Gastroesophageal sphincter (tissue), 4 donors: ENCODE measurements around the gene GAS2L1. TPM values are rescaled to one million over a fixed set of nuclear protein-coding genes. Genes with fewer than 3 reads are reported as not detected.

Experiments used
- ATAC-seq: fragments of 150-250 bp; one replicate; pipeline ENCODE4 v1.9.1; 2016; ENCODE audit warnings: mild to moderate bottlenecking, moderate library complexity
- H3K27ac ChIP-seq, 4 donors: fragments of 200-600 bp; sonication (generic) in 3 of 4; 1 replicate in 3 of 4; 2 replicates in 1 of 4; pipeline ENCODE4 v1.5.1; 2016 to 2019
- H3K27me3 ChIP-seq: fragments of 200-600 bp; sonication (generic); one replicate; pipeline ENCODE4 v1.5.1; 2019
- H3K36me3 ChIP-seq, 2 donors: fragments of 200-600 bp; sonication (generic); one replicate each; pipeline ENCODE4 v1.5.1; 2019; ENCODE audit warnings: control low read depth in 1 of 2
- H3K4me1 ChIP-seq, 3 donors: fragments of 200-600 bp; sonication (generic); 1 replicate in 2 of 3; 2 replicates in 1 of 3; pipeline ENCODE4 v1.5.1; 2016 to 2019; ENCODE audit warnings: control low read depth in 2 of 3
- H3K4me3 ChIP-seq, 2 donors: fragments of 200-600 bp; sonication (generic); one replicate each; pipeline ENCODE4 v1.5.1; 2019; ENCODE audit warnings: mild to moderate bottlenecking in 1 of 2, moderate library complexity in 1 of 2
- H3K9me3 ChIP-seq, 3 donors: fragments of 200-600 bp; sonication (generic); one replicate each; pipeline ENCODE4 v1.5.1; 2017 to 2019; ENCODE audit warnings: control low read depth in 2 of 3
- EP300 ChIP-seq: sonication (generic); formaldehyde crosslinking; IDR thresholded peaks from one replicate; pipeline ENCODE4 v1.6.1; 2017; ENCODE audit warnings: antibody characterized with exemption, mild to moderate bottlenecking
- POLR2A ChIP-seq, 2 donors: fragments of 450-650 bp; IDR thresholded peaks; one replicate each; pipeline ENCODE4 v1.6.1; 2017; ENCODE audit warnings: antibody characterized with exemption in 2 of 2, mild to moderate bottlenecking in 2 of 2, moderate library complexity in 1 of 2
- POLR2AphosphoS5 ChIP-seq: sonication (generic); formaldehyde crosslinking; IDR thresholded peaks from one replicate; pipeline ENCODE4 v1.6.1; 2017; ENCODE audit warnings: antibody characterized with exemption
- WGBS, 2 donors: methylation state at CpG; one replicate each; pipeline ENCODE4 v1.1.5; 2018; ENCODE audit warnings: low coverage in 1 of 2; 5-methylcytosine and 5-hydroxymethylcytosine counted together
- total RNA-seq, 4 donors: library from RNA; depleted of rRNA; stranded (reverse); fragments of >200 nt; gene quantifications; one replicate each; pipeline ENCODE4 v1.1.0, GENCODE V29; 2016
- TF ChIP-seq, protein P1 (sequence below), 4 experiments: fragments of 200-600 bp in 2 of 4; fragments of 450-650 bp in 2 of 4; sonication (generic) in 1 of 4; IDR thresholded peaks; one replicate each; pipeline ENCODE4 v1.5.1; 2017 to 2019; ENCODE audit warnings: antibody characterized with exemption in 4 of 4, mild to moderate bottlenecking in 2 of 4, moderate library complexity in 2 of 4

The GAS2L1 gene
- total RNA-seq, 4 donors from 2014 or later, result 17.8 to 65.5 (median 36.8) TPM

DNA sequence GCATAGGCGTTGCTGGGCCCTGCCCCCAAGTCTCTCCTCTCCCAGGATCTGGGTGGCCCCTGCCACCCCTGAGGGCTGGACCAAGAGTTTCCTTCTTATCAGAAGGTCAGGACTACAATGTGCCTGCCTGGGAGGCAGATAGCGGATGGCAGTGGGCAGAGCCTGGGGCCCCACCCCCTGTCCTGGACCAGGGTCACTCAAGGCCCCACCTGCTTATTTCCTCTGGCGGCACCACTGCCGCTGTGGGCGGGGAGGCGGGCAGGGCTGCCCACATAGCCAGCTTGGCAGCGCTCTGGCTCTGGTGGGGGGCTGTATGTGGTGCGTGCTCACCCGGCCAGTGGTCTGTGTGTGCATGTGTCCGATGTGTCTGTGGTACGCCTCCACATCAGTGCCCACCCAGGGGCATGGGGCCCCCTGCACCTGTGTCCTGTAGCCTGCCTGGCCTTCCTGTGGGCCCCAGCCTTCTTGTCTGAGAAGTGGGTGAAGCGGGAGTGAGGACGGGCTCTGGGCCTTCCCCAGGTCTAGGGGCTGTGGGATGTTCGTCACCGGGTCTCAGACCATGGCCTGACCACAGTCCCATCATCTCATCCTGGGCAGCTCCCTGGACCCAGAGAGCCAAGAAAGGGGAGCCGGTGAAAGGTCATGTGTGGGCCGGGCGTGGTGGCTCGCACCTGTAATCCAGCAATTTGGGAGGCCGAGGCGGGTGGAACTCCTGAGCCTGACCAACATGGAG is 3.0 kb downstream of the GAS2L1 start:
- peak overlapping the region in 1 of 2 donors; percentile 95 for H3K4me3 ChIP-seq
- no CpG with 5 or more reads among the region's 21 CpGs for WGBS, 2 donors
- TF ChIP-seq, protein P1, sequence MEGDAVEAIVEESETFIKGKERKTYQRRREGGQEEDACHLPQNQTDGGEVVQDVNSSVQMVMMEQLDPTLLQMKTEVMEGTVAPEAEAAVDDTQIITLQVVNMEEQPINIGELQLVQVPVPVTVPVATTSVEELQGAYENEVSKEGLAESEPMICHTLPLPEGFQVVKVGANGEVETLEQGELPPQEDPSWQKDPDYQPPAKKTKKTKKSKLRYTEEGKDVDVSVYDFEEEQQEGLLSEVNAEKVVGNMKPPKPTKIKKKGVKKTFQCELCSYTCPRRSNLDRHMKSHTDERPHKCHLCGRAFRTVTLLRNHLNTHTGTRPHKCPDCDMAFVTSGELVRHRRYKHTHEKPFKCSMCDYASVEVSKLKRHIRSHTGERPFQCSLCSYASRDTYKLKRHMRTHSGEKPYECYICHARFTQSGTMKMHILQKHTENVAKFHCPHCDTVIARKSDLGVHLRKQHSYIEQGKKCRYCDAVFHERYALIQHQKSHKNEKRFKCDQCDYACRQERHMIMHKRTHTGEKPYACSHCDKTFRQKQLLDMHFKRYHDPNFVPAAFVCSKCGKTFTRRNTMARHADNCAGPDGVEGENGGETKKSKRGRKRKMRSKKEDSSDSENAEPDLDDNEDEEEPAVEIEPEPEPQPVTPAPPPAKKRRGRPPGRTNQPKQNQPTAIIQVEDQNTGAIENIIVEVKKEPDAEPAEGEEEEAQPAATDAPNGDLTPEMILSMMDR (IDR thresholded peaks at IDR 0.05), result no peak
- H3K27ac ChIP-seq, result peak overlapping the region; percentile 4 to 97 (median 94)
- no peaks in the 10 kb centered on the region for H3K36me3 ChIP-seq
- peaks cover 3 to 87% (median 60%) of the 10 kb centered on the region in 3 donors for H3K4me1 ChIP-seq
- H3K27me3 ChIP-seq, result peaks cover 16% of the 10 kb centered on the region
- H3K9me3 ChIP-seq, result no peaks in the 10 kb centered on the region
- ATAC-seq, result no peak

DNA sequence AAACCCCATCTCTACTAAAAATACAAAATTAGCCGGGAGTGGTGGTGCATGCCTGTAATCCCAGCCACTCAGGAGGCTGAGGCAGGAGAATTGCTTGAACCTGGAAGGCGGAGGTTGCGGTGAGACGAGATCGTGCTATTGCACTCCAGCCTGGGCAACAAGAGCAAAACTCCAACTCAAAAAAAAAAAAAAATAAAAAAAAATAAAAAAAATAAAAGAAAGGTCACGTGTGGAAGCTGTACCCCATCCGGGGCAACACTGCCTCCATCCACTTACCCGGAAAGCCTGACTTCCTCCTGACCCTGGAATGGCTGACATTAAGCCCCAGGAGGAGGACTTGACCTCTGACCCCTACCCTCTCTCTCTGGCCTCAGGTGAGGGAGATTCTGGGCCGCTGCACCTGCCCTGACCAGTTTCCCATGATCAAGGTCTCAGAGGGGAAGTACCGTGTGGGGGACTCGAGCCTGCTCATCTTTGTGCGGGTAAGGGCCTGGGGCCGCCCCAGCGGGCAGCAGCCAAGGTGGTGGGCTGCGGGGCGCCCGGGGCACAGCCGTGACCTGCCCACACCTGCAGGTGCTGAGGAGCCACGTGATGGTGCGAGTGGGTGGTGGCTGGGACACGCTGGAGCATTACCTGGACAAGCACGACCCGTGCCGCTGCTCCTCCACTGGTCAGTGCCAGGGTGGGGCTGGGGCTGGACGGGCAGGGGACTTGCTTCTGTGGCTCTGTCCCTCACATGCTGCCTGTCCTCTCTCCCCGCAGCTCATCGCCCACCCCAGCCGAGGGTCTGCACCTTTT is 3.8 kb downstream of the GAS2L1 start:
- 59% methylated on average over 9 of the region's 28 CpGs; no CpG with 5 or more reads in 1 of the 2 donors for WGBS, 2 donors
- TF ChIP-seq EP300 (no peak), POLR2AphosphoS5 (no peak)
- TF ChIP-seq, protein P1 (IDR thresholded peaks at IDR 0.05), result no peak
- H3K27ac ChIP-seq, result peak overlapping the region; percentile 22 to 97 (median 94)
- peaks cover 3 to 93% (median 65%) of the 10 kb centered on the region in 3 donors for H3K4me1 ChIP-seq
- no peak for ATAC-seq
- H3K27me3 ChIP-seq, result peaks cover 23% of the 10 kb centered on the region
- peak overlapping the region in 1 of 2 donors; percentile 18 for H3K4me3 ChIP-seq
- H3K36me3 ChIP-seq, result no peaks in the 10 kb centered on the region
- H3K9me3 ChIP-seq, result no peaks in the 10 kb centered on the region

DNA sequence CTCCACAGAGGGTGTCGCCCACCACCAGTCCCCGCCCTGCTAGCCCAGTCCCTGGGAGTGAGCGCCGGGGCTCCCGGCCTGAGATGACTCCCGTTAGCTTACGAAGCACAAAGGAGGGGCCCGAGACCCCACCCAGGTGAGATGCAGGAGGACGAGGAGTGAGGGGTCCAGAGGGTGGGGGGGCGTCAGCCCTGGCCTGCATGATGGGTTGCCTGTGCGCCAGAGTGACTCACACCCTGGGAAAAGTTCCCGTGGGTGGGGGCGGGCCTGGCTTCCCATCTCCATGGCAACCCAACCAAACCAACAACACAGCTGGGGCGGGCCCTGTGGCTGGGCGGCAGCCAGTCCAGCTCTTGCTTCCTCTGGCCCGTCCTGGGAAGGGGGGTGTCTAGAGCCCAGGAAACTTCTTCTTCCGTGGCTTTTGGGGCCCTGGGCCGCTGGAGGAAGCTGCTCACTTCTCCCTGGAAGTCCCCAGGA is 4.5 kb downstream of the GAS2L1 start:
- ATAC-seq, result peak; percentile 85
- no peaks in the 10 kb centered on the region for H3K9me3 ChIP-seq
- 0% methylated on average over 4 of the region's 18 CpGs; no CpG with 5 or more reads in 1 of the 2 donors for WGBS, 2 donors
- peak overlapping the region; percentile 22 to 97 (median 89) for H3K27ac ChIP-seq
- TF ChIP-seq, protein P1 (IDR thresholded peaks at IDR 0.05), result no peak
- TF ChIP-seq POLR2AphosphoS5, result peak; percentile 84
- H3K36me3 ChIP-seq, result no peaks in the 10 kb centered on the region
- H3K27me3 ChIP-seq, result peaks cover 30% of the 10 kb centered on the region
- H3K4me1 ChIP-seq, result peaks cover 3 to 93% (median 68%) of the 10 kb centered on the region in 3 donors
- peak overlapping the region in 1 of 2 donors; percentile 44 for H3K4me3 ChIP-seq

DNA sequence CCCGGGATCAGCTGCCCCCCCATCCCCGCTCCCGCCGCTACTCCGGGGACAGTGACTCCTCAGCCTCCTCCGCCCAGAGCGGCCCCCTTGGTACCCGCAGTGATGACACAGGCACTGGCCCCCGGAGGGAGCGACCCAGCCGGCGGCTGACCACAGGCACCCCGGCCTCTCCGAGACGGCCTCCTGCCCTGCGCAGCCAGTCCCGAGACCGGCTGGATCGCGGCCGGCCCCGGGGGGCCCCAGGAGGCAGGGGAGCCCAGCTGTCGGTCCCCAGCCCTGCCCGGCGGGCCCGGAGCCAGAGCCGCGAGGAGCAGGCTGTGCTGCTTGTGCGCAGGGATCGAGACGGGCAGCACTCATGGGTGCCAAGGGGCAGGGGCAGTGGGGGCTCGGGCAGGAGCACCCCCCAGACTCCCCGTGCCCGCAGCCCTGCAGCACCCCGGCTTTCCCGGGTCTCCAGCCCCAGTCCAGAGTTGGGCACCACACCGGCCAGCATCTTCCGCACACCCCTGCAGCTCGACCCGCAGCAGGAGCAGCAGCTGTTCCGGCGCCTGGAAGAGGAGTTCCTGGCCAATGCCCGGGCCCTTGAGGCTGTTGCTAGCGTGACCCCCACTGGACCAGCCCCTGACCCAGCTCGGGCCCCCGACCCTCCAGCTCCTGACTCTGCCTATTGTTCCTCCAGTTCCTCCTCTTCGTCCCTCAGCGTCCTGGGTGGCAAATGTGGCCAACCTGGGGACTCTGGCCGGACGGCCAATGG is 5.2 kb downstream of the GAS2L1 start:
- peak; percentile 0 for ATAC-seq
- Histone ChIP-seq H3K27me3 (peaks cover 37% of the 10 kb centered on the region), H3K27ac (peak overlapping the region; percentile 9 to 97 (median 89)), H3K36me3 (no peaks in the 10 kb centered on the region), H3K9me3 (no peaks in the 10 kb centered on the region), H3K4me1 (peaks cover 3 to 88% (median 69%) of the 10 kb centered on the region in 3 donors), H3K4me3 (peak overlapping the region in 1 of 2 donors; percentile 44)
- no CpG with 5 or more reads among the region's 50 CpGs for WGBS, 2 donors
- TF ChIP-seq EP300 (no peak), POLR2AphosphoS5 (no peak), POLR2A (IDR thresholded peaks at IDR 0.05) (no peak)
- TF ChIP-seq, protein P1 (IDR thresholded peaks at IDR 0.05), result no peak
